Uterus (tissue), 2 donors: ENCODE data around the gene GLB1L2.

Source experiments
- CTCF ChIP-seq, 4 experiments: fragments of 200-600 bp in 2 of 4; fragments of 450-650 bp in 2 of 4; sonication (generic) in 2 of 4; IDR thresholded peaks; one replicate each; pipeline ENCODE4 v1.5.1; 2016 to 2019; ENCODE audit warnings: antibody characterized with exemption in 4 of 4, mild to moderate bottlenecking in 2 of 4, moderate library complexity in 1 of 4
- POLR2A ChIP-seq, 2 donors: fragments of 450-650 bp; IDR thresholded peaks; one replicate each; pipeline ENCODE4 v1.6.1; 2016; ENCODE audit warnings: antibody characterized with exemption in 2 of 2, mild to moderate bottlenecking in 1 of 2, moderate library complexity in 1 of 2

- TF ChIP-seq CTCF (IDR thresholded peaks at IDR 0.05), result no peak
- no peak for TF ChIP-seq POLR2A (IDR thresholded peaks at IDR 0.05)
Measured at GRCh38 chr11:134401825-134402809, 70.3 kb downstream of the GLB1L2 start.
